Measurements from ENCODE around the gene IGF2BP2. TPM values are rescaled to one million over a fixed set of nuclear protein-coding genes. Genes with fewer than 3 reads are reported as not detected.

Gene IGF2BP2
- total and polyA plus RNA-seq, 2 of the 4 experiments (the other 2 are of a cell fraction): 23.4 to 88.2 TPM

DNA sequence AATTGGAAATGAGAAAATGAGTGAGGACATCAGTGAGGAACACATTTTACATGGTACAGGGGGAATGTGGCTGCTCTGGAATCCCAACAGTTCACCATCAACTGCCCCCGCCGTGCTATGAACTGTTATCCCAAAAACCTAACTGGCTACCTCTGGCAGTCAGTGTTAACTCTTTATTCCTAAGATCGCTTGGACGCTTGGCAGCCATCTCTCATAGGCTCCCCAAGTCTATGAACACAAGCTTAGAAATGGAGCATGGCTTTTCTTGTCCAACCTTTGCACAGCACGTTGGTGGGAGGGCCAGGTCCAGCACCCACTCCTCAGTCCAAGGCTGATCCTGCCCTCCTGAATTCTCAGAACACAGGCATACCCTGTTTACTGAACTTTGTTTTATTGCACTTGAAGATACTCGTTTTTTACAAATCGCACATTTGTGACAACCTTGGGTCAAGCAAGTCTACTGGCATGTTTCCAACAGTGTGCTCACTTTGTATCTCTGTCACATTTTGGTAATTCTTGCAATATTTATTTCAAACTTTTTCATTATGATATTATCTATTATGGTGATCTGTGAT, 185.1 kb downstream of the IGF2BP2 start:
- ChIA-PET CTCF (no interaction called here), POLR2A (ENCODE audit: unreplicated experiment) (no interaction called here)
- Histone ChIP-seq H4K8ac (ENCODE audit: low read depth in 2 of 2, low read length in 2 of 2) (no peak overlapping the region), H2AK9ac (replicated peaks; ENCODE audit: low read depth, low read length, poor library complexity) (no peak overlapping the region), H2BK5ac (ENCODE audit: low read depth, low read length, poor library complexity, severe bottlenecking) (no peak overlapping the region), H3K79me1 (ENCODE audit: low read depth in 1 of 2, low read length in 2 of 2) (0 out of 4 replicates have a peak, but pooled peaks cover 0 to 6% of the 10 kb centered on the region in 2 experiments), H3K4me1 (ENCODE audit: control insufficient read depth, insufficient read depth, low read length) (no peaks in the 10 kb centered on the region), H3K4ac (ENCODE audit: low read depth, low read length) (no peak overlapping the region), H2BK120ac (ENCODE audit: low read depth, low read length) (no peak overlapping the region), H3K27ac (ENCODE audit: insufficient read depth, low read length) (no peak overlapping the region), H3K9me1 (ENCODE audit: insufficient read depth, low read length) (peaks cover 12% of the 10 kb centered on the region), H3K56ac (ENCODE audit: extremely low read depth, insufficient read depth, low read length) (no peak overlapping the region), H3K27me3 (ENCODE audit: control insufficient read depth, insufficient read depth, low read length) (no peaks in the 10 kb centered on the region), H2AFZ (replicated peaks; ENCODE audit: low read length, poor library complexity) (no peak overlapping the region), H4K20me1 (ENCODE audit: insufficient read depth, low read length) (peaks cover 6% of the 10 kb centered on the region), H3K23ac (ENCODE audit: low read depth, low read length) (no peak overlapping the region), H2BK20ac (ENCODE audit: low read depth, low read length) (no peak overlapping the region), H2BK15ac (ENCODE audit: low read depth, low read length) (no peak overlapping the region), H3K4me2 (ENCODE audit: low read depth, low read length) (no peak overlapping the region), H3K18ac (ENCODE audit: low read depth, low read length) (no peak overlapping the region), H3K9me3 (ENCODE audit: control insufficient read depth, insufficient read depth, low read length) (no peaks in the 10 kb centered on the region), H2AK5ac (ENCODE audit: low read depth, low read length) (no peak overlapping the region), H3K9ac (ENCODE audit: low read depth, low read length) (no peak overlapping the region), H3K36me3 (ENCODE audit: control insufficient read depth, insufficient read depth, low read length) (peaks cover 11% of the 10 kb centered on the region), H4K91ac (ENCODE audit: insufficient read depth, low read depth, low read length) (no peak overlapping the region), H3K4me3 (ENCODE audit: insufficient read depth, low read depth, low read length) (no peak overlapping the region), H4K5ac (ENCODE audit: low read depth, low read length) (no peak overlapping the region), H3K14ac (replicated peaks; ENCODE audit: low read depth, low read length) (no peak overlapping the region)
- dilution Hi-C loops (cut with HindIII; ENCODE audit: low sequenced_read_pairs, unreplicated experiment): no loop called here
- in situ Hi-C loops (cut with MboI; ENCODE audit: low sequenced_read_pairs): no loop called here
- no CpG with 5 or more reads among the region's 7 CpGs for WGBS, 2 experiments (ENCODE audit: extremely low coverage in 2 of 2, insufficient read length in 1 of 2)
- ATAC-seq (ENCODE audit: low read depth) (no peak), DNase-seq (no peak)
- no TSS peak for BruUV-seq (replicated peaks)
- intact Hi-C loops (cut with micrococcal nuclease): no loop called here
- TF ChIP-seq, protein P1, sequence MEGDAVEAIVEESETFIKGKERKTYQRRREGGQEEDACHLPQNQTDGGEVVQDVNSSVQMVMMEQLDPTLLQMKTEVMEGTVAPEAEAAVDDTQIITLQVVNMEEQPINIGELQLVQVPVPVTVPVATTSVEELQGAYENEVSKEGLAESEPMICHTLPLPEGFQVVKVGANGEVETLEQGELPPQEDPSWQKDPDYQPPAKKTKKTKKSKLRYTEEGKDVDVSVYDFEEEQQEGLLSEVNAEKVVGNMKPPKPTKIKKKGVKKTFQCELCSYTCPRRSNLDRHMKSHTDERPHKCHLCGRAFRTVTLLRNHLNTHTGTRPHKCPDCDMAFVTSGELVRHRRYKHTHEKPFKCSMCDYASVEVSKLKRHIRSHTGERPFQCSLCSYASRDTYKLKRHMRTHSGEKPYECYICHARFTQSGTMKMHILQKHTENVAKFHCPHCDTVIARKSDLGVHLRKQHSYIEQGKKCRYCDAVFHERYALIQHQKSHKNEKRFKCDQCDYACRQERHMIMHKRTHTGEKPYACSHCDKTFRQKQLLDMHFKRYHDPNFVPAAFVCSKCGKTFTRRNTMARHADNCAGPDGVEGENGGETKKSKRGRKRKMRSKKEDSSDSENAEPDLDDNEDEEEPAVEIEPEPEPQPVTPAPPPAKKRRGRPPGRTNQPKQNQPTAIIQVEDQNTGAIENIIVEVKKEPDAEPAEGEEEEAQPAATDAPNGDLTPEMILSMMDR (conservative IDR thresholded peaks at IDR 0.05; ENCODE audit: low read depth, low read length): no peak
- TF ChIP-seq NFE2L2 (IDR thresholded peaks at IDR 0.05; ENCODE audit: low read depth, low read length): no peak
- TF ChIP-seq MAFK (IDR thresholded peaks at IDR 0.05; ENCODE audit: low read depth, low read length): no peak
- TF ChIP-seq POLR2A (IDR thresholded peaks at IDR 0.05; ENCODE audit: low read depth, low read length): no peak
- TF ChIP-seq FOS (IDR thresholded peaks at IDR 0.05; ENCODE audit: low read depth, low read length): no peak
- no peak for TF ChIP-seq MAZ (IDR thresholded peaks at IDR 0.05; ENCODE audit: borderline replicate concordance, low read depth, low read length)
- TF ChIP-seq MXI1 (IDR thresholded peaks at IDR 0.05; ENCODE audit: borderline replicate concordance, low read depth, low read length): no peak
- no peak for TF ChIP-seq CEBPB (IDR thresholded peaks at IDR 0.05; ENCODE audit: low read depth, low read length)
- no peak for TF ChIP-seq CHD1 (IDR thresholded peaks at IDR 0.05; ENCODE audit: low read depth, low read length)
- no peak for TF ChIP-seq RCOR1 (IDR thresholded peaks at IDR 0.05; ENCODE audit: insufficient replicate concordance, low read length)
- no peak for TF ChIP-seq RFX5 (IDR thresholded peaks at IDR 0.05; ENCODE audit: low read depth, low read length)
